HCT116 (cell line): ENCODE data around the gene NFIX. TPM values are rescaled to one million over a fixed set of nuclear protein-coding genes. Genes with fewer than 3 reads are reported as not detected.

Experiments
- ATAC-seq: fragments of 200-7000 bp; cut with Tn5 transposase; 2 replicates; pipeline ENCODE4 v1.9.1; 2020; ENCODE audit warnings: mild to moderate bottlenecking, moderate library complexity
- BruUV-seq: library from RNA; stranded (reverse); fragments of 400-500 nt; replicated peaks from 2 replicates; lab custom pipeline; 2021; lab: Mats Ljungman, UMichigan
- CTCF ChIA-PET: fragments of 300-600 bp; sonication (Branson Sonifier 250); formaldehyde crosslinking; loops from one replicate; lab custom pipeline; 2021; ENCODE audit warnings: antibody characterized with exemption; lab: Charles Lee
- POLR2A ChIA-PET: fragments of 300-600, 350-600 bp; sonication (Branson Sonifier 250); formaldehyde crosslinking; loops from one replicate; lab custom pipeline; 2021; ENCODE audit warnings: antibody characterized with exemption; lab: Charles Lee
- RAD21 ChIA-PET, 2 experiments: fragments of 300-600 bp; sonication (Branson Sonifier 250); formaldehyde crosslinking; loops; one replicate each; lab custom pipeline; 2023; ENCODE audit warnings: low total read pairs in 2 of 2; ENCODE audit not compliant: uncharacterized antibody in 2 of 2, unreplicated experiment in 2 of 2, low non-redundant PET in 1 of 2; lab: Charles Lee
- DNase-seq: peaks from one replicate; pipeline ENCODE4 v3.0.0-alpha.2; 2010; ENCODE audit warnings: low read depth, low spot score
- H2AFZ ChIP-seq: fragments of 200-600 bp; shearing (Covaris generic), sonication (generic); 2 replicates; pipeline ENCODE4 v1.6.1; 2017; ENCODE audit warnings: low read depth, mixed run types, mixed read lengths, antibody characterized with exemption, low read length; ENCODE audit not compliant: poor library complexity, severe bottlenecking
- H3K27ac ChIP-seq: 2 replicates; pipeline ENCODE4 v1.5.1; 2012; ENCODE audit warnings: low read depth, low read length
- H3K27me3 ChIP-seq: fragments of 200-600 bp; sonication (generic); 2 replicates; pipeline ENCODE4 v1.6.1; 2016; ENCODE audit warnings: mixed run types, low read length, mixed read lengths; ENCODE audit not compliant: insufficient read depth
- H3K36me3 ChIP-seq, 2 experiments: fragments of 200-500 bp in 1 of 2; fragments of 200-600 bp in 1 of 2; sonication (Bioruptor generic) in 1 of 2; sonication (generic) in 1 of 2; 2 replicates each; pipeline versions ENCODE4 v1.5.1 to v1.6.1; 2014 to 2016; ENCODE audit warnings: low read length in 2 of 2, inconsistent platforms in 1 of 2, mixed read lengths in 1 of 2, mixed run types in 1 of 2; ENCODE audit not compliant: insufficient read depth in 2 of 2, control insufficient read depth in 1 of 2
- H3K4me1 ChIP-seq, 2 experiments: fragments of 200-600 bp in 1 of 2; sonication (generic) in 1 of 2; 2 replicates each; pipeline versions ENCODE4 v1.5.1 to v1.6.1; 2012 to 2017; ENCODE audit warnings: low read length in 2 of 2, inconsistent platforms in 1 of 2, mild to moderate bottlenecking in 1 of 2, mixed read lengths in 1 of 2, mixed run types in 1 of 2, moderate library complexity in 1 of 2; ENCODE audit not compliant: insufficient read depth in 2 of 2, control insufficient read depth in 1 of 2
- H3K4me2 ChIP-seq: fragments of 200-600 bp; sonication (generic); 2 replicates; pipeline ENCODE4 v1.6.1; 2017; ENCODE audit warnings: mixed run types, low read length, mixed read lengths
- H3K4me3 ChIP-seq, 2 experiments: fragments of 200-600 bp in 1 of 2; sonication (generic) in 1 of 2; replicated peaks in 1 of 2; 2 replicates each; pipeline ENCODE4 v1.5.1; 2011 to 2016; ENCODE audit warnings: low read length in 2 of 2, control low read depth in 1 of 2, low read depth in 1 of 2, mild to moderate bottlenecking in 1 of 2, mixed read lengths in 1 of 2, mixed run types in 1 of 2
- H3K79me2 ChIP-seq: fragments of 200-600 bp; sonication (generic); 2 replicates; pipeline ENCODE4 v1.6.1; 2017; ENCODE audit warnings: mild to moderate bottlenecking, mixed run types, low read length, moderate library complexity, mixed read lengths; ENCODE audit not compliant: insufficient read depth
- H3K9ac ChIP-seq: fragments of 200-600 bp; sonication (generic); 2 replicates; pipeline ENCODE4 v1.6.1; 2016; ENCODE audit warnings: low read length, mixed read lengths
- H3K9me2 ChIP-seq: fragments of 200-600 bp; sonication (generic), shearing (Covaris generic); 2 replicates; pipeline ENCODE4 v1.6.1; 2017; ENCODE audit warnings: mixed run types, mild to moderate bottlenecking, moderate library complexity; ENCODE audit not compliant: insufficient read depth
- H3K9me3 ChIP-seq, 2 experiments: fragments of 200-500 bp in 1 of 2; fragments of 200-600 bp in 1 of 2; sonication (Bioruptor generic) in 1 of 2; sonication (generic) in 1 of 2; 2 replicates each; pipeline ENCODE4 v1.6.1; 2014 to 2017; ENCODE audit warnings: low read length in 2 of 2, mixed read lengths in 2 of 2, inconsistent platforms in 1 of 2, low read depth in 1 of 2, mild to moderate bottlenecking in 1 of 2, mixed run types in 1 of 2, moderate library complexity in 1 of 2; ENCODE audit not compliant: control insufficient read depth in 1 of 2, insufficient read depth in 1 of 2
- H4K20me1 ChIP-seq: fragments of 200-600 bp; sonication (generic), shearing (Covaris generic); 2 replicates; pipeline ENCODE4 v1.6.1; 2017; ENCODE audit warnings: mixed run types, mild to moderate bottlenecking, moderate library complexity; ENCODE audit not compliant: insufficient read depth
- CBX3 ChIP-seq: IDR thresholded peaks from 2 replicates; pipeline ENCODE4 v1.6.1; 2012; ENCODE audit warnings: low read depth
- RAD21 ChIP-seq: IDR thresholded peaks from 2 replicates; pipeline ENCODE4 v1.6.1; 2012; ENCODE audit warnings: low read depth, mild to moderate bottlenecking
- SRF ChIP-seq: IDR thresholded peaks from 2 replicates; pipeline ENCODE4 v1.6.1; 2012; ENCODE audit warnings: low read depth
- intact Hi-C: fragments of 100-400 bp; cut with micrococcal nuclease; formaldehyde crosslinking; loops from 2 replicates; pipeline ENCODE4 v1.10.0; 2022
- total RNA-seq: library from RNA; stranded (reverse); gene quantifications from one replicate; pipeline ENCODE4 v1.2.1, GENCODE V29; 2021; ENCODE audit not compliant: unreplicated experiment
- TF ChIP-seq, protein P1 (sequence below), 3 experiments: fragments of 200-600 bp in 1 of 3; sonication (generic) in 1 of 3; IDR thresholded peaks in 2 of 3; conservative IDR thresholded peaks in 1 of 3; 2 replicates each; pipeline ENCODE4 v1.5.1; 2012 to 2017; ENCODE audit warnings: low read depth in 2 of 3, low read length in 2 of 3, antibody characterized with exemption in 1 of 3, borderline replicate concordance in 1 of 3, control low read depth in 1 of 3, mild to moderate bottlenecking in 1 of 3, mixed read lengths in 1 of 3, mixed run types in 1 of 3, moderate library complexity in 1 of 3; ENCODE audit not compliant: insufficient read depth in 1 of 3

Gene NFIX
- total RNA-seq, 1 experiment from 2014 or later: 34.8 TPM

DNA sequence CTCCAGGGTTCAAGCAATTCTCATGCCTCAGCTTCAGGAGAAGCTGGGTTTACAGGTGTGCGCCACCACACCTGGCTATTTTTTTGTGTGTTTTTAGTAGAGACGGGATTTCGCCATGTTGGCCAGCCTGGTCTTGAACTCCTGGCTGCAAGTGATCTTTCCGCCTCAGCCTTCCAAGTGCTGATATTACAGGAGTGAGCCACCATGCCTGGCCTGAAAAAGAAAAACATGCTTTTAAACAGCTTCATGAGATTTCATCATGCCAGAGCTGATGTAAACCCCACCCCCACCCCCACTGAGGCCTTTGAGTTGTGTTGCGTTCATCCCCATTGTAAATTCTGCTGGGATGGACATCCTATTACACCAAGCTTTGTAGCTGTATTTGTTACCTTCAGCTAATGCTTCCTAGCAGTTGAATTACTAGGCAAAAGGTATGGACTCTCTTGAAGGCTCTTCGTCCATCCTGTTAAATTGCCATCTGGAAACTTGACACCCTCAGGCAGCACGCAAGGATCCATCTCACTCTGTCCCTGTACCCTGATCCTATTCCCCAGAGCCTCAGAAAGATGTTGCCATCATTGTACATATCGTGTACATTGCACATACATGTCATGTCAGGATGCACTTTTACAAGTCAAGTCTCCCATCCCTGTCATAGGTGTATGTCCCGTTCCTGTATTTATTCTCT, 47.3 kb downstream of the NFIX start:
- ChIA-PET CTCF (interaction anchor here (0.9 to 1.6 kb wide), 3 partner anchors 9 to 19 kb away, joined by 3 to 5 read pairs (median 3); no protein-coding TSS in a partner anchor), POLR2A (interaction anchor here (2.3 kb wide), 1 partner anchor 11 kb away, joined by 8 read pairs; no protein-coding TSS in a partner anchor), RAD21 (no interaction called here)
- Histone ChIP-seq H3K36me3 (no peaks in the 10 kb centered on the region), H3K4me2 (no peak overlapping the region), H2AFZ (no peak overlapping the region), H4K20me1 (no peaks in the 10 kb centered on the region), H3K4me1 (peaks cover 2 to 27% of the 10 kb centered on the region in 2 experiments), H3K9me3 (no peaks in the 10 kb centered on the region), H3K27ac (no peak overlapping the region), H3K79me2 (no peaks in the 10 kb centered on the region), H3K9ac (no peak overlapping the region), H3K4me3 (no peak overlapping the region), H3K9me2 (no peaks in the 10 kb centered on the region), H3K27me3 (no peaks in the 10 kb centered on the region)
- TF ChIP-seq, protein P1, sequence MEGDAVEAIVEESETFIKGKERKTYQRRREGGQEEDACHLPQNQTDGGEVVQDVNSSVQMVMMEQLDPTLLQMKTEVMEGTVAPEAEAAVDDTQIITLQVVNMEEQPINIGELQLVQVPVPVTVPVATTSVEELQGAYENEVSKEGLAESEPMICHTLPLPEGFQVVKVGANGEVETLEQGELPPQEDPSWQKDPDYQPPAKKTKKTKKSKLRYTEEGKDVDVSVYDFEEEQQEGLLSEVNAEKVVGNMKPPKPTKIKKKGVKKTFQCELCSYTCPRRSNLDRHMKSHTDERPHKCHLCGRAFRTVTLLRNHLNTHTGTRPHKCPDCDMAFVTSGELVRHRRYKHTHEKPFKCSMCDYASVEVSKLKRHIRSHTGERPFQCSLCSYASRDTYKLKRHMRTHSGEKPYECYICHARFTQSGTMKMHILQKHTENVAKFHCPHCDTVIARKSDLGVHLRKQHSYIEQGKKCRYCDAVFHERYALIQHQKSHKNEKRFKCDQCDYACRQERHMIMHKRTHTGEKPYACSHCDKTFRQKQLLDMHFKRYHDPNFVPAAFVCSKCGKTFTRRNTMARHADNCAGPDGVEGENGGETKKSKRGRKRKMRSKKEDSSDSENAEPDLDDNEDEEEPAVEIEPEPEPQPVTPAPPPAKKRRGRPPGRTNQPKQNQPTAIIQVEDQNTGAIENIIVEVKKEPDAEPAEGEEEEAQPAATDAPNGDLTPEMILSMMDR (IDR thresholded peaks at IDR 0.05 in 2 of 3, conservative IDR thresholded peaks at IDR 0.05 in 1 of 3; ENCODE audit: borderline replicate concordance in 1 of 3, insufficient read depth in 1 of 3, low read depth in 2 of 3, low read length in 2 of 3): no peak
- TF ChIP-seq SRF (no peak), CBX3 (no peak)
- no peak for DNase-seq
- ATAC-seq: no peak
- intact Hi-C loops: no loop called here
- no TSS peak for BruUV-seq

DNA sequence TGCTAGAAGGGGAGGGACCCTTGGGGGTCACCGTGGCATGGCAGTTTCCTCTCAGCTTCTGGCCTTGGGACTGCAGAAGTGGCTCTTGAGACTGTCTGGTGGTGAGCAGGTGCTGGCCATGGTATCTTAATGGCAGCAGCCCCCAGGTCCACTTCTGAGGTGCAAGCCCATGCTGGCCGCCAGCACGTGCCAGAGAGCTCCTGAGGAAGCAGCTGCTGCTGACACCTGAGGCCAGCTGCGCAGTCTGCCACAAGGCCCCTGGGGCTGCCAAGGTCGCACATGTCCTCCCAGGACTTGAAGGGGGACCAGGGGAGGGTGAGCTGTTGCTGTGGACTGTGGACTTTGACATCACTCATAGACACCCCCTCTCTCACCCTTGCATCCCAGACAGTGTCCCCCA, 48.0 kb downstream of the NFIX start:
- Histone ChIP-seq H3K9me2 (no peaks in the 10 kb centered on the region), H3K36me3 (no peaks in the 10 kb centered on the region), H3K9ac (no peak overlapping the region), H3K4me1 (peaks cover 2 to 20% of the 10 kb centered on the region in 2 experiments; a peak in 3 of 4 replicates), H4K20me1 (no peaks in the 10 kb centered on the region), H3K4me3 (no peak overlapping the region), H3K27me3 (no peaks in the 10 kb centered on the region), H3K79me2 (no peaks in the 10 kb centered on the region), H3K4me2 (no peak overlapping the region), H3K27ac (no peak overlapping the region), H2AFZ (no peak overlapping the region), H3K9me3 (no peaks in the 10 kb centered on the region)
- POLR2A ChIA-PET: interaction anchor here (2.3 kb wide), 1 partner anchor 10 kb away, joined by 8 read pairs; no protein-coding TSS in a partner anchor
- RAD21 ChIA-PET: no interaction called here
- CTCF ChIA-PET: interaction anchor here (1.6 kb wide), 1 partner anchor 9 kb away, joined by 5 read pairs; no protein-coding TSS in a partner anchor
- ATAC-seq: no peak
- no peak for DNase-seq
- TF ChIP-seq RAD21 (no peak), SRF (no peak)
- BruUV-seq: no TSS peak
- intact Hi-C loops: no loop called here
